ENCODE data around the gene FRRS1.

FRRS1 gene

DNA sequence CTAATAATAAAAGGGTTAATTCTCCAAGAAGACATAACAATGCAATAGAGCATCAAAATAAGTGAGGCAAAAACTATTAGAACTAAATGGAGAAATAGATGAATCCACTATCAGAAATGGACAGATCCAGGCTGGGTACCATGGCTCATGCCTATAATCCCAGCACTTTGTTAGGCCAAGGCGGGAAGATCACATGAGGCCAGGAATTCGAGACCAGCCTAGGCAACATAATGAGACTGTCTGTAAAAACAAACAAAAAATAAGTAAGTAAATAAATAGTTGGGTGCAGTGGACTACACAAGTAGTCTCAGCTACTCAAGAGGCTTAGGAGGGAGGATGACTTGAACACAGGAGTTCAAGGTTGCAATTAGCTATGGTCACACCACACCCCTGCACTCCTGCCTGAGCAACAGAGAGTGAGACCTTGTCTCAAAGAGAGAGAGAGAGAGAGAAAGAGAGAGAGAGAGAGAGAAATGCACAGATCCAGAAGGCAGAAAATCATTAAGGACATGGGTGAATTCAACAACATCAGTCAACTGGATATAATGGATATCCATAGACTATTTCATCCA, 12.3 kb downstream of the FRRS1 start:
- peaks cover 2% of the 10 kb centered on the region for H3K9me3 Mint-ChIP-seq
- H3K36me3 Mint-ChIP-seq: no peaks in the 10 kb centered on the region
- no peak overlapping the region for H3K27ac Mint-ChIP-seq
- no peak for DNase-seq (ENCODE audit: low spot score in 2 of 2)
- H3K4me3 Mint-ChIP-seq: no peak overlapping the region
- no peak for ATAC-seq
- H3K4me1 Mint-ChIP-seq: peaks cover 20% of the 10 kb centered on the region

DNA sequence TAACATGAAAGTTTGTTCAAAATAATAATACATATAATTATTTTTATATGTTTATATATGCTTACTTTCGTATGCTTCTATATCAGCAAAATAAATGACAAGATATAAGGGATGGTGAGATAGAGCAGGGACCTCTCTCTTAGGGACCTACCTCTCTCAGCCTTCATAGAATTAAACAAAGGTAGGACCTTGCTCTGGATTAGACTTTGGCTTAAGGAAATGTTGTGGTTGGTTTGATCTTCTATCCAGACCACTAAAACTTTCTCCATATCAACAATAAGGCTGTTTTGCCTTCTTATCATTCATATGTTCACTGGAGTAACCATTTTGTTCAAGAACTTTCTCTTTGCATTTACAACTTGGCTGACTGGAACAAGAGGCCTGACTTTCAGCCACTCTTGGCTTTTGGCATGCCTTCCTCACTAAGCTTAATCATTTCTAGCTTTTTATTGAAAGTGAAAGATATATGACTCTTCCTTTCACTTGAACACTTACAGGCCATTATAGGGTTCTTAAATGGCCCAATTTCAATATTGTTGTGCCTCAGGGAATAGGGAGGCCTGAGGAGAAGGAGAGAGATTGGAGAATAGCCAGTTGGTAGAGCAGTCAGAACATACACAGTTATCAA, 14.4 kb downstream of the FRRS1 start:
- Mint-ChIP-seq H3K9me3 (no peaks in the 10 kb centered on the region), H3K36me3 (no peaks in the 10 kb centered on the region), H3K27ac (no peak overlapping the region), H3K4me3 (no peak overlapping the region), H3K4me1 (peaks cover 13% of the 10 kb centered on the region)
- ATAC-seq (peak; percentile 75), DNase-seq (ENCODE audit: low spot score in 2 of 2) (no peak)

DNA sequence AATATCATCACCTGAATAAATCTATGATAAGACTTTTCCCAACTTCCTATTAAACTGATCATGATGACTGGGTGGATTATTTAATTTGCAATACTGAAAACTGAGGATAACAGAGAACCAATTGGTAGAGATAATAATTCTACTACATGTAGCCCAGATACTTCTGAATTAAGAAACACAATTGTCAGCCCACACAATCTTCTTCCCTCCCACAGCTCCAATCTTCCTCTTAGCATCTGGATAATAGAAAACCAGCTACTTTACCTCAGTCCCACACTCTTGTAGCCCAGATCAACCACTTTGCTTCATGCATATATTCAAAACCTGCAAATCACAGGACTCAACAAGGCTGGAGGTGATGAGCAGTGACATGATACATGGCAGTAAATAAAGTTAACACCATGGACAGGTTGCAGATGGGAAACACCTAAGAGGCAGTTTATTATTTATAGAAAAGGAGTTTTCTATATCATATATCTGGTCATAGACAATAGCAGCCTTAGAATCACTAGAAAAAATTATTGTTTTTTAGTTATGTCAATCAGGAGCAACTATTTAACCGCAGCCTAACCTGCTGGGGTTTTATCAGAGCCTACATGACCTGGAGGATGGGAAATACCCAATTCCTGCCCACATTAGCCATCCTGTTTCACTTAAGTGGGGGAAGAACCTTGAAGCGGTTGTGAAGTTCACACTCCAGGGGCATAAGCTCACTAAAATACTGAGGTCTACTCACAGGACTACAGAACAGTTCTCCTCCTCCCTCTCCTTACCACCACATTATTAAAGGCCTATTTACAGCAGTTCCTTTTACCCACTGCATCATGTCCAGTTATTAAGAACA, 16.7 kb downstream of the FRRS1 start:
- peaks cover 13% of the 10 kb centered on the region for H3K4me1 Mint-ChIP-seq

DNA sequence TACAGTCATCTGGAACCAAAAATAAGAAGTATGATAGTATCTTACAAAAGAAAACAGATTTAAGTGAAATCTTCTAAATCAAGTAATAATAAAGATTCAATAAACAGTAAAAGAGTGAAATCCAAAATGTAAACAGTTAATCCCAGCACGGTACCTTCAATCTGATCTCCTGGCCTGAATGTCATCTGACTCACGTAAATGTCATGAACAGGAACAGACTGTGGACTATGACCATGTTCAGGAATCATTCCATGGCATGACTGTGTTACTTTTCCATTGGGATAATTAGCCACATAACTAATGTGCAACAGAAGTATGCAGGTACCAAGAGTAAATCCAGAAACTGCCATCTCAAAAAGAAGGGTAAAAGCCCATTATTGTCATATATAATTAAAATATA, 18.0 kb downstream of the FRRS1 start:
- no peaks in the 10 kb centered on the region for H3K9me3 Mint-ChIP-seq
- peaks cover 13% of the 10 kb centered on the region for H3K4me1 Mint-ChIP-seq
- no peak overlapping the region for H3K4me3 Mint-ChIP-seq
- DNase-seq (ENCODE audit: low spot score in 2 of 2) (no peak), ATAC-seq (no peak)
- H3K36me3 Mint-ChIP-seq: no peaks in the 10 kb centered on the region
- H3K27ac Mint-ChIP-seq: no peak overlapping the region

More for the DNA sequence above, 16.7 kb downstream of the FRRS1 start:
- no peaks in the 10 kb centered on the region for H3K36me3 Mint-ChIP-seq
- H3K4me3 Mint-ChIP-seq: no peak overlapping the region
- no peak overlapping the region for H3K27ac Mint-ChIP-seq
- peak; percentile 77 for ATAC-seq
- no peak for DNase-seq (ENCODE audit: low spot score in 2 of 2)
- H3K9me3 Mint-ChIP-seq: no peaks in the 10 kb centered on the region

DNA sequence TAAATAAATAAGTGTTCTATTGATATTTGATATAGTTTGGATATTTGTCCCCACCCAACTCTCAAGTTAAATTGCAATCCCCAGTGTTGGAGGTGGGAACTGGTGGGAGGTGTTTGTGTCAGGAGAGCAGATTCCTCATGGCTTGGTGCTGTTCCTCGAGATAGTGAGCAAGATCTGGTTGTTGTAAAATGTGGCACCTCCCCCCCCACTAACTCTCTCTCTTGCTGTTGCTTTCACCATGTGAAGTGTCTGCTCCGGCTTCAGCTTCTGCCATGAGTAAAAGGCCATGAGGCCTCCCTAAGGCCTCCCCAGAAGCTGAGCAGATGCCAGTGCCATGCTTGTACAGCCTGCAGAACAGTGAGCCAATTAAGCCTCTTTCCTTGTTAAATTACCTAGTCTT, 20.8 kb downstream of the FRRS1 start:
- Mint-ChIP-seq H3K4me1 (peaks cover 7% of the 10 kb centered on the region), H3K9me3 (no peaks in the 10 kb centered on the region), H3K4me3 (no peak overlapping the region), H3K27ac (no peak overlapping the region), H3K36me3 (no peaks in the 10 kb centered on the region)
- DNase-seq (ENCODE audit: low spot score in 2 of 2): no peak
- ATAC-seq: peak; percentile 16

DNA sequence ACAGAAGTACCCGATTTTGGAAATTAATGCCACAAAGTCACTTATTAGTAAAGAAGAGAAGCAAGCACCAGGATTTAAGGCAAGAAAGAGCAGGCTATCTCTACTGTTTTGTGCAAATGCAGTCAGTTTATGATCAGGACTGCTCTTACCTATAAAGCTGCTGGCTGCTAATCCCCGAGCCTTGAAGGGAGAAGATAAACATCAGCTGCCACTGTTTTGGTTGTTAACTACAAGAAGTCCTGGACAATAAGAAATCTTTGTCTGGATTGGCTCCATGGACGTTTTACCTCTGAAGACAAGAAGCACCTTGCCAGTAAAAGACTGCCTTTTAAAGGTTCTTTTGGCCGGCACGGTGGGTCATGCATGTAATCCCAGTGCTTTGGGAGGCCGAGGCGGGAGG, 21.4 kb downstream of the FRRS1 start:
- no peak for DNase-seq (ENCODE audit: low spot score in 2 of 2)
- peaks cover 2% of the 10 kb centered on the region for H3K4me1 Mint-ChIP-seq
- no peak overlapping the region for H3K27ac Mint-ChIP-seq
- no peak for ATAC-seq
- no peaks in the 10 kb centered on the region for H3K9me3 Mint-ChIP-seq
- H3K4me3 Mint-ChIP-seq: no peak overlapping the region
- H3K36me3 Mint-ChIP-seq: no peaks in the 10 kb centered on the region

DNA sequence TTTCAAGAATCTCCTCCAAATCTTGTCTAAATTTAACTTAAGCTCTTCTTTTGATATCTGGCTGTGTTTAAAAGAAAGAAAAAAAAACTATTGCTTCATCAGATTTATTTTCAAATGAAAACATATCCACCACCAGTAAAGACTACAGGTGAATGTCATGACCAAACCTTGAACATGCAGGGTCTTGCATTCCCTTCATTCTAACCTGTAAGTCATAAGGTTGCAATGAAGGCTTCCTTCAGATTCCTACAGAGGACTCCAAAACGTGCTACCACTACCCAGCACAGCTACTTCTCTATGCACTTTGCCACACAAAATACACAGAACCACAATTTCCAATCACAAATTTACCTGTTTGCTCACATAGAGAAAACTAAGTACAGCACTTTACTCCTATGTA, 26.3 kb downstream of the FRRS1 start:
- Mint-ChIP-seq H3K4me3 (no peak overlapping the region), H3K36me3 (no peaks in the 10 kb centered on the region), H3K4me1 (no peaks in the 10 kb centered on the region), H3K9me3 (no peaks in the 10 kb centered on the region), H3K27ac (no peak overlapping the region)
- no peak for ATAC-seq
- DNase-seq (ENCODE audit: low spot score in 2 of 2): no peak

DNA sequence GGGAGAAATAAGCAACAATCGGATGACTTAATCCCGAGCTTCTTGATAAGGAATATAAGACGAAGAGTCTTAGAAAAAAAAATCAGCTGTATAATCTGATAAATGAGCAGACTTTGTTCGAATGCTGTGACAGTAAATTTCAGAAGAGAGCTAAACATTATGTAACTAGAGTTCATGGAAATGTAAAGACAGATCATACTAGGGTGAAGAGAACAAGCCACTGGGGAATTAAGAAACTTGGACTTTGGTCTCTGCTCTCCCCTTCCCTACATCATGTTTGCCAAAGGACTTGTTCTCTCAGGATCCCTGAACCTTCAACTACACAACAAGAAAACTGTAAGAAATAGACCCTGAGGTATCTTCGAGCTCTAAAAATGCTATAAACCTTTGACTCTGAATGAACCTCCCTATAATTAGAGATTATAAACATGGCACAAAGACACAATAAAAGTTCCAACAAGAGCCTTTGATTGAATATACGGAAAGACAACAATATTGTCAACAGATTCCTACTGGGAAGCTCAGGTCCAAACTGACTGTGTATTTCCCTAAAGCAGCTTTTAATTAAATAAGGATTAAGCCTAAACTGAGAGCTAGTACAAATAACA, 27.5 kb downstream of the FRRS1 start:
- ATAC-seq (no peak), DNase-seq (ENCODE audit: low spot score in 2 of 2) (no peak)
- Mint-ChIP-seq H3K4me3 (no peak overlapping the region), H3K9me3 (no peaks in the 10 kb centered on the region), H3K27ac (no peak overlapping the region), H3K4me1 (no peaks in the 10 kb centered on the region), H3K36me3 (no peaks in the 10 kb centered on the region)

DNA sequence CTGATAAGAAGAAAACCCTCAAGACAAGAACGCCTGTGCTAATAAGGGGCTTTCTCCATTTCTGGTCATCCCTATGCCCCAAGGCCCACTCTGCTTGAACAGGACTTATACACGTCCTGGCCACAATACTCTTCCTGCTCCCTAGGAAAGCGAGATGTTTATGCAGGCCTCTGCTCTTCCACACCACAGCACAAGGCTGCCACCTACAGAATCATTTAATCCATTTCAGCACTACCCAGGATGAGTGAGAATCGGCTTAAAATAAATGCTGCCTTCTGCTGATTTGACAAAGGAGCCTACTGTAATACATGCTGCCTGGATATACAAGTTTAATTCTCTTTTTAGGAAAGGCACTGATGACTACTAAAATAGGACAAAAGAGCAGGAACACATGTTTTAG, 29.4 kb downstream of the FRRS1 start:
- DNase-seq (ENCODE audit: low spot score in 2 of 2) (no peak), ATAC-seq (no peak)
- Mint-ChIP-seq H3K4me1 (no peaks in the 10 kb centered on the region), H3K4me3 (no peak overlapping the region), H3K36me3 (no peaks in the 10 kb centered on the region), H3K9me3 (no peaks in the 10 kb centered on the region), H3K27ac (no peak overlapping the region)

DNA sequence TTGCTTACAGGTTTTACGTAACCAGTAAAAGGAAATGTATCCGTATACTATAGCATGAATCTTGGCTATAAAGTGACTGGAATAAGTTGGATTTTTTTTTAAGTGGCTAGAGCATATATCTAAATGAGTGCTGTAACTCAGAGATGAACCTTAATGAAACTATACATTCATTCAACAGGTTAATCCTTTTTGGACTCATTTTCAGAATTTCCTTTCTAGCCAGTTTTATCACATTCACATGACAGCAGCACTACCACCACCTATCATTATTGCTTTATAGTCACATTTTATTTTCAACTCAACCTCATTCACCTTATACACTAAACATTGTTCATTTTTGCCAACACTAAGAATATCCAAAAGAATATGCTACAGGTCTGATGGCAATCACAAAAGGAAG, 30.6 kb downstream of the FRRS1 start:
- Mint-ChIP-seq H3K9me3 (no peaks in the 10 kb centered on the region), H3K4me3 (no peak overlapping the region), H3K36me3 (no peaks in the 10 kb centered on the region), H3K4me1 (no peaks in the 10 kb centered on the region), H3K27ac (no peak overlapping the region)
- ATAC-seq: no peak
- DNase-seq (ENCODE audit: low spot score in 2 of 2): no peak

DNA sequence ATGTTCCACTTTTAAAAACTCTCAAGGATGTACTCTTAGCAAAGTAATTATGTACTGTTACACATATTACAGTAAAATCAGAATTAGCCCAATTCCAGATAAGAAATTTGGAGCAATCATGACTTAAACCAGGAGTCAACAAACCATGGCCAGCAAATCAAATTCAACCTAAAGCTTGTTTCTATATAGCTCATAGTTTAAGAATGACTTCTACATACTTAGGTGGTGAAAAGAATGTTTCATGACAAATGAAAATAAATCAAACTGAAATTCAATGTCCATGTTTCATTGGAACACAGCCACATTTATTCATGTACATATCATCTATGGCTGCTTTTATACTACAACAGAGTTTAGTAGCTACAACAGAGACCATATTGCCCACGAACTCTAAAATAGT, 35.1 kb downstream of the FRRS1 start:
- no peaks in the 10 kb centered on the region for H3K4me1 Mint-ChIP-seq
- no peak overlapping the region for H3K27ac Mint-ChIP-seq
- no peak for DNase-seq (ENCODE audit: low spot score in 2 of 2)
- no peak overlapping the region for H3K4me3 Mint-ChIP-seq
- no peaks in the 10 kb centered on the region for H3K9me3 Mint-ChIP-seq
- H3K36me3 Mint-ChIP-seq: no peaks in the 10 kb centered on the region
- ATAC-seq: peak; percentile 76

DNA sequence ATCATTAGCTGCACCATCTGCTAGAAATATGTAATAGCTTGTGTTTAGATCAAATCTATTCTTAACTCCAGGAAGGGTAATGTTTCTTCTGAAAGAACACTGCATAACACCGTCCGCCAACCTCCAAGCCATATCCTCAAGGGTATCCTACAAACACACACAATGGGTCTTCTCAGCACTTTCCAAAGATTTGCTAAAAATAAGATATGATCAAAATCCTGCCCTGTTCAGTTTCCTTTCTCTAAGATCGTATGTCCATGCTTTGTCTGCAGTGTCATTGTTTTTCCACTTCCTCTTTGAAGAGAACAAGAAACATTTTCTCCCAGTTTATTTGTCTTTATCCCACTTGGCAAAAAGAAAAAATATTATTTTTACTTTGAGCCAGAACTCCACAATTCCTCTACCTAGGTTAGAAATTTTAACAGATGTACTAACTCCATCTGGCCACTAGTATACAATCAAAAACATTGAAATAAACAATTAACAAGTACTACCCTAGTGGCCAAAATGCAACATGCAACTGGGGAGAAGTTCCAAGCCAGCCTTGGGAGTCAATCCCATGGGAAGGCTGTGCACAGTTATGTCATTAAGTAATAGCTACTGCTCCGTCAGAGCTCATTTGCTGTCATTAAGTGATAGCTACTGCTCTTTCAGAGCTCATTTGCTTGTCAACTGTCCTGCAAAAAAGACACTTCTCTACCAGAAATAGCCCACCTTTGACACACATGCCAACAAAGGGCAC, 37.8 kb downstream of the FRRS1 start:
- no peak overlapping the region for H3K27ac Mint-ChIP-seq
- no peak for DNase-seq (ENCODE audit: low spot score in 2 of 2)
- no peaks in the 10 kb centered on the region for H3K36me3 Mint-ChIP-seq
- H3K9me3 Mint-ChIP-seq: no peaks in the 10 kb centered on the region
- no peak for ATAC-seq
- no peaks in the 10 kb centered on the region for H3K4me1 Mint-ChIP-seq
- no peak overlapping the region for H3K4me3 Mint-ChIP-seq

DNA sequence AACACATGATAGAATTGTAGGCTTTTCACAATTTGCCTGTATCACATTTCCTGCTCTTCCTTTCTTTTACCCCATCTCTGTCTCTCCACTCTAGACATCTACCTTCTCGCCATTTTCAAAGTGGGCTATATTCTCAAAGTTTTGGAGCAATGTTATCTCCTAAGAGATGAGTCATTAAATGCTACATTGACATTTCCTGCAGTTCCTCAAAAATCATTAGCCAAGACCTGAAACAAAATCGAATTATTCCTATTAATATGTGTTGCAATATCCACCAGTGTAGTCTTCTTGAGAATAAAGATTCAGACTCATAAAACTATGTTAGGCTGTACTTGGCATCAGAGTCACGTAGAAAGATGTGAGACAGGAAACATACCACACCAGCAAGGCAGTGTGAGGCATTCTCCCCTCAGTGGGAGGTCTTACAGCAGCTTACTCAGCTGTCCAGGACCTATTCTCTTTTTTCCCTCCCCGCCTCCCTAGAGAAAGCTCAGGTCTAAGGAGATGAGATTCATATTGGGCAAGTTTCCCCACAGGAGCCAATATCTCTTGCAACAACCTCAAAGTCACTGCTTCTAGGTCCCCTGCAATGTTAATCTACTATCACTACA, 38.8 kb downstream of the FRRS1 start:
- no peaks in the 10 kb centered on the region for H3K4me1 Mint-ChIP-seq
- H3K9me3 Mint-ChIP-seq: no peaks in the 10 kb centered on the region
- DNase-seq (ENCODE audit: low spot score in 2 of 2): no peak
- no peak for ATAC-seq
- no peaks in the 10 kb centered on the region for H3K36me3 Mint-ChIP-seq
- H3K4me3 Mint-ChIP-seq: no peak overlapping the region
- H3K27ac Mint-ChIP-seq: no peak overlapping the region

DNA sequence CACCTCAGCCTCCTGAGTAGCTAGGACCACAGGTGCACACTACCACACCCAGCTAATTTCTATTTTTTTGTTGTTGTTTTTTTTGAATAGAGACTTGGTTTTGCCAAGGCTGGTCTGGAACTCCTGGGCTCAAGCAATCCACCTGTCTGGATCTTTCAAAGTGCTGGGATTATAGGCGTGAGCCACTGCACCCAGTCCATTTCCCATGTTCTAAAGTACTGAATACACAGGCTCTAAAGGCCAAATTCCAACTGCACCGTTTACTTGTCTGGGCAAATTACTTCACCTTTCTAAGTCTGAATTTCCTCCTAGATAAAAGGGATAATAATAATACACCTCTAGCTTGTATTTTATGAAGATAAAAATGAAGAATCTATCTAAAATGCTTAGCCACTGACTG, 39.6 kb downstream of the FRRS1 start:
- H3K4me1 Mint-ChIP-seq: no peaks in the 10 kb centered on the region
- no peak for DNase-seq (ENCODE audit: low spot score in 2 of 2)
- no peaks in the 10 kb centered on the region for H3K36me3 Mint-ChIP-seq
- ATAC-seq: no peak
- no peak overlapping the region for H3K27ac Mint-ChIP-seq
- no peaks in the 10 kb centered on the region for H3K9me3 Mint-ChIP-seq
- H3K4me3 Mint-ChIP-seq: no peak overlapping the region

DNA sequence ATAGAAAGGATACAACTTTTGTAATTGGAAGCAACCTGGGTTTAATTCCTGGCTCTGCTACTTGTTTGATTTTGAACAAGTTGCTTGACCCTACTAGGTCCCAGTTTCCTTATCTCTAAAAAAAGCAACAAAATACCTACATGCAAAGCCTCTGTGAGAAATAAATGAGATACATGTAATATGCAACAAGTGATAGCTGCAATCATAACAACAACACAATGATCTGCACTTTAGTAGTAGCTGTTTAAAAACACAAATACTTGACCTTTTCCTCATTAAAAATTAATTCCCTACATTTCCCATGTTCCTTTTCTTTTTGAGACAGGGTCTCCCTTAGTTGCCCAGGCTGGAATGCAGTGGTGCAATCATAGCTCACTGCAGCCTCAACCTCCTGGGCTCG, 40.0 kb downstream of the FRRS1 start:
- DNase-seq (ENCODE audit: low spot score in 2 of 2) (no peak), ATAC-seq (no peak)
- no peaks in the 10 kb centered on the region for H3K4me1 Mint-ChIP-seq
- no peak overlapping the region for H3K27ac Mint-ChIP-seq
- H3K4me3 Mint-ChIP-seq: no peak overlapping the region
- H3K9me3 Mint-ChIP-seq: no peaks in the 10 kb centered on the region
- H3K36me3 Mint-ChIP-seq: no peaks in the 10 kb centered on the region

All from stimulated activated effector memory CD8-positive, alpha-beta T cell treated with anti-CD3 and anti-CD28 coated beads, Interleukin-12 subunit alpha, Interleukin-12 subunit beta, amount 100 ng/mL, for 72 hours (primary cell).